Progenitor cell of endocrine pancreas (in vitro differentiated cells): ENCODE measurements around the gene PSMF1. TPM values are rescaled to one million over a fixed set of nuclear protein-coding genes. Genes with fewer than 3 reads are reported as not detected.
A peak's percentile ranks its signal among the peaks of the same experiment; 100 is the strongest.

Source experiments
- DNase-seq: peaks from one replicate; pipeline ENCODE4 v3.0.0; 2021; ENCODE audit warnings: low spot score; ENCODE audit not compliant: unreplicated experiment
- H3K27ac Mint-ChIP-seq: 2 replicates; pipeline ENCODE4 v1.8.0; 2021; ENCODE audit warnings: mild to moderate bottlenecking, moderate library complexity, mixed read lengths
- H3K27me3 Mint-ChIP-seq: 2 replicates; pipeline ENCODE4 v1.8.0; 2021; ENCODE audit warnings: mixed read lengths
- H3K36me3 Mint-ChIP-seq: 2 replicates; pipeline ENCODE4 v1.8.0; 2022; ENCODE audit warnings: mixed read lengths; ENCODE audit not compliant: insufficient read depth
- H3K4me1 Mint-ChIP-seq: 2 replicates; pipeline ENCODE4 v1.8.0; 2021; ENCODE audit warnings: low read depth, mixed read lengths
- H3K4me3 Mint-ChIP-seq: 2 replicates; pipeline ENCODE4 v1.8.0; 2021; ENCODE audit warnings: low read depth, mild to moderate bottlenecking, moderate library complexity, mixed read lengths
- H3K9me3 Mint-ChIP-seq: 2 replicates; pipeline ENCODE4 v1.8.0; 2021; ENCODE audit warnings: low read depth, mixed read lengths
- total RNA-seq: library from RNA; stranded (reverse); gene quantifications from 2 replicates; pipeline ENCODE4 v1.2.1, GENCODE V29; 2021
- TF ChIP-seq, protein P1 (sequence below): fragments of 200-600 bp; sonication (generic); IDR thresholded peaks from one replicate; pipeline ENCODE4 v1.5.0; 2021; ENCODE audit warnings: antibody characterized with exemption, mild to moderate bottlenecking; ENCODE audit not compliant: unreplicated experiment

Gene PSMF1
- total RNA-seq, 1 donor from 2014 or later = 92.5 TPM

DNA sequence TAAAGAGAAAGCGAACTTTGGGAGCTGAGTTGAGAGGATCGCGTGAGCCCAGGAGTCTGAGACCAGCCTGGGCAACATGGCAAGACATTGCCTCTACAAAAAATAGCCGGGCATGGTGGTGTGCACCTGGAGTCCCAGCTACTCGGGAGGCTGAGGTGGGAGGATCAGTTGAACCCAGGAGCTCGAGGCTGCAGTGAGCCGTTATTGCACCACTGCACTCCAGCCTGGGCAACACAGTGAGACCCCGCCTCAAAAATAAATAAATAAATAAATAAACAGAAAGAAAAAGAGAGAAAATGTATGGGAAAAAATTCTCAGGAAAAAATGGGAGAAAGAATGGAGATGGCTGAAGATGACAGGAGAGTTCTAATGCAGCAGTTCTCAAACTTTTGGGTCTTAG is 87.4 kb downstream of the PSMF1 start:
- TF ChIP-seq, protein P1, sequence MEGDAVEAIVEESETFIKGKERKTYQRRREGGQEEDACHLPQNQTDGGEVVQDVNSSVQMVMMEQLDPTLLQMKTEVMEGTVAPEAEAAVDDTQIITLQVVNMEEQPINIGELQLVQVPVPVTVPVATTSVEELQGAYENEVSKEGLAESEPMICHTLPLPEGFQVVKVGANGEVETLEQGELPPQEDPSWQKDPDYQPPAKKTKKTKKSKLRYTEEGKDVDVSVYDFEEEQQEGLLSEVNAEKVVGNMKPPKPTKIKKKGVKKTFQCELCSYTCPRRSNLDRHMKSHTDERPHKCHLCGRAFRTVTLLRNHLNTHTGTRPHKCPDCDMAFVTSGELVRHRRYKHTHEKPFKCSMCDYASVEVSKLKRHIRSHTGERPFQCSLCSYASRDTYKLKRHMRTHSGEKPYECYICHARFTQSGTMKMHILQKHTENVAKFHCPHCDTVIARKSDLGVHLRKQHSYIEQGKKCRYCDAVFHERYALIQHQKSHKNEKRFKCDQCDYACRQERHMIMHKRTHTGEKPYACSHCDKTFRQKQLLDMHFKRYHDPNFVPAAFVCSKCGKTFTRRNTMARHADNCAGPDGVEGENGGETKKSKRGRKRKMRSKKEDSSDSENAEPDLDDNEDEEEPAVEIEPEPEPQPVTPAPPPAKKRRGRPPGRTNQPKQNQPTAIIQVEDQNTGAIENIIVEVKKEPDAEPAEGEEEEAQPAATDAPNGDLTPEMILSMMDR = no peak
- DNase-seq = no peak
- no peaks in the 10 kb centered on the region for H3K4me1 Mint-ChIP-seq

GRCh38 chr20:1206366-1207148 is 88.2 kb downstream of the PSMF1 start:
- H3K9me3 Mint-ChIP-seq = no peaks in the 10 kb centered on the region
- DNase-seq = no peak
- TF ChIP-seq, protein P1 = no peak
- no peaks in the 10 kb centered on the region for H3K36me3 Mint-ChIP-seq
- no peaks in the 10 kb centered on the region for H3K4me1 Mint-ChIP-seq
- no peak overlapping the region for H3K4me3 Mint-ChIP-seq
- peaks cover 17% of the 10 kb centered on the region for H3K27me3 Mint-ChIP-seq
- no peak overlapping the region for H3K27ac Mint-ChIP-seq

More for the DNA sequence above, 87.4 kb downstream of the PSMF1 start:
- no peaks in the 10 kb centered on the region for H3K36me3 Mint-ChIP-seq
- no peaks in the 10 kb centered on the region for H3K9me3 Mint-ChIP-seq
- peaks cover 17% of the 10 kb centered on the region for H3K27me3 Mint-ChIP-seq
- H3K4me3 Mint-ChIP-seq = no peak overlapping the region
- no peak overlapping the region for H3K27ac Mint-ChIP-seq

DNA sequence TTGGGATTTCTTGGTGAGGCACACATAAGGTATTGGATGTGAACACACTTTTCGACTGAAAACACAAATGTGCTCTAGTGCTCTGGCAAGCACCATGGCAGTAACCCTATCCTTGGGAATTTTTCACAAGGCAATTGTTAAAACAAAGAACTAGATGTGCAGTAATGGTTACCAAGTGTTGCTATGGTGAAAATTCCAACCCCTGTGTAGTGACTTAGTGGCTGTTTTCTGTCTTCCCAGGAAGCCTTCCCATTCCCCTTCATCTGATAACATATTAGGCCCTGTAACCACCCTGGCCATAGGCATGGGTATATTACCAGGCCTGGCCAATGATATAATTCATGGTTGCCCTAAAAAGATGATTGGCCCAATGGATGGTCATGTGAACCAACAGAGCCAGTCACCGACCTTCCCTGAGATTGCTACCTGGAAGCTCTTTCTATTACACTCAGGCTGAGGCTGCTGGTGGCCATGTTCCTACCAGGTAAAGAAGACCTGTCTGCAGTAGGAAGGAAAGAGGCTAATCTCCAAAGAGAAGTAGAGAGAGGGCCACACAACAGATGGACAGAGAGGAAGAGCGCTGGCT is 89.0 kb downstream of the PSMF1 start:
- no peaks in the 10 kb centered on the region for H3K4me1 Mint-ChIP-seq
- no peak for DNase-seq
- no peaks in the 10 kb centered on the region for H3K36me3 Mint-ChIP-seq
- peaks cover 26% of the 10 kb centered on the region for H3K27me3 Mint-ChIP-seq
- TF ChIP-seq, protein P1 = no peak
- H3K9me3 Mint-ChIP-seq = no peaks in the 10 kb centered on the region
- H3K27ac Mint-ChIP-seq = no peak overlapping the region
- no peak overlapping the region for H3K4me3 Mint-ChIP-seq

- H3K27me3 Mint-ChIP-seq = peaks cover 43% of the 10 kb centered on the region
- H3K9me3 Mint-ChIP-seq = no peaks in the 10 kb centered on the region
- TF ChIP-seq, protein P1 = peak; percentile 14
Measured at GRCh38 chr20:1209447-1210387, 91.3 kb downstream of the PSMF1 start.

DNA sequence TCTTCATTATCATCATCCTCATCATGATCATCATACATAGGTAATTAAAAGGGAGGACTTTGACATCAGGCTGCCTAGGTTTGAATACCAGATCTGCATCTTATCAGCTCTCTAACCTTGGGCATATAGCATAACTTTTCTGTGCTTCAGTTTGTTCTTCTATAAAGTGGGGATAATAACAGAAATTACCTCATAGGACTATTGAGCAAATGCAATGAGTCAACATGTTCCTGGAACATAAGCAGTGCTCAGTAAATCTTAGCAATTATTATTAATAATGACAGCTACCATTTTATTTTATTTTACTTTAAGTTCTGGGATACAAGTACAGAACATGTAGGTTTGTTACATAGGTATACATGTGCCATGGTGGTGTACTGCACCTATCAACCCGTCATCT is 92.1 kb downstream of the PSMF1 start:
- Mint-ChIP-seq H3K36me3 (no peaks in the 10 kb centered on the region), H3K9me3 (no peaks in the 10 kb centered on the region), H3K4me1 (no peaks in the 10 kb centered on the region), H3K27me3 (peaks cover 50% of the 10 kb centered on the region), H3K27ac (no peak overlapping the region), H3K4me3 (no peak overlapping the region)
- TF ChIP-seq, protein P1 = no peak
- DNase-seq = no peak

More at GRCh38 chr20:1209447-1210387, 91.3 kb downstream of the PSMF1 start:
- no peaks in the 10 kb centered on the region for H3K4me1 Mint-ChIP-seq
- no peaks in the 10 kb centered on the region for H3K36me3 Mint-ChIP-seq
- no peak for DNase-seq
- H3K27ac Mint-ChIP-seq = no peak overlapping the region
- no peak overlapping the region for H3K4me3 Mint-ChIP-seq
